GM18873 (cell line): ENCODE data around the gene UBE2Q1.
A peak's percentile ranks its signal among the peaks of the same experiment; 100 is the strongest.

Source experiments
- ATAC-seq: cut with Tn5 transposase; IDR thresholded peaks from one replicate; pipeline ENCODE4 v1.9.1; 2021; ENCODE audit warnings: mild to moderate bottlenecking, moderate library complexity, moderate number of reproducible peaks; ENCODE audit not compliant: unreplicated experiment, low FRiP score

Gene UBE2Q1

DNA sequence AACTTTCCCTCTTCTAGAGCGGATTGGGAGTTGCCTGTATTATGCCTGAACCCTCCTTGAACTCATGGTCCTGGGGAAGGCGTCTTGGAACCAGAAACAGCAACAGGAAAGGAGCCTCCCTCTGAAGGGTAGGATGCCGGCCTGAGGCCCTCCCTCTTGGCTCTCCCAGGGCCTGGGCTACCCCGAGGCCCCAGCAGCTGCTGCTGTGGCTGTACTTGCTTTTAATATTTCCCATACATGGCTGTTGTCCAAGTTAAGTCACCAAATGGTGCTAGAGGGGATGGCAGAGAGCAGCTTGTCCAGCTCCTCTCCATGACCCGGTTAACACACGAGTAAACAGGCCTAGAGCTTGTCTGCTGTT, 19.6 kb upstream of the UBE2Q1 start:
- ATAC-seq, result no peak

DNA sequence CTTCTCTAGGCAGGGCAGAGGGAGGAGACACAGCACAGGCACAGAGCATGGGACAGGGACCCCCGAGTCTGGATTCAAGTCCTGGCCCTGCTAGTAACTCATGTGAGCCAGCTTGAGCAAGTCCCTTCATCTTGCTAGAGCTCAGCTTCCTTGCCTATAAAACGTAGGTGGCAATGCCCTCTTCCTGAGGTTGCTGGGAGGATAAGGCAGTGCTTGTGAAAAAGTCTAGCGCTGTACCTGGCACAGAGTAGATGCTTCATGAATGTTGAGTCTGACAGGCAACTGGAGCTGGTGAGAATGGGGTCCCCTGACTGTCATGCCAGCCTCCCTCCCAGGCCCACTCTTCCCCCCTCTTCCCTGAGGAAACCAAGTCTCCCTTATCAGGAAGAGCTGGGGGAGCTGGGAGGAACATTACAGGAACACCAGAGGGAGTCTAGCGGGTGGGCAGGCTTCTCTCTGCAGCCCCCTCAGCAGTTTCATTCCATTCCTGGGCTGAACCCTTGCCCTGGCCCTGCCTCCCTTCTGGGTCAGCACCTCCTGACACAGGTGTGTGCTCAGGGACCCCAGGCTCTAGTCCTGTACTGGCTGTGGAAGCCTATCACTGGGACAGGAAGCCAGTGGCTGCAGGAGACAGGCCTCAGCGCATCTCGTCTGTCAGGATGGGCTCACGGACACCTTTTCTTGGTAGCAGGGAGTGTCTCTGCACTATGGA, 19.0 kb upstream of the UBE2Q1 start:
- ATAC-seq, result no peak

DNA sequence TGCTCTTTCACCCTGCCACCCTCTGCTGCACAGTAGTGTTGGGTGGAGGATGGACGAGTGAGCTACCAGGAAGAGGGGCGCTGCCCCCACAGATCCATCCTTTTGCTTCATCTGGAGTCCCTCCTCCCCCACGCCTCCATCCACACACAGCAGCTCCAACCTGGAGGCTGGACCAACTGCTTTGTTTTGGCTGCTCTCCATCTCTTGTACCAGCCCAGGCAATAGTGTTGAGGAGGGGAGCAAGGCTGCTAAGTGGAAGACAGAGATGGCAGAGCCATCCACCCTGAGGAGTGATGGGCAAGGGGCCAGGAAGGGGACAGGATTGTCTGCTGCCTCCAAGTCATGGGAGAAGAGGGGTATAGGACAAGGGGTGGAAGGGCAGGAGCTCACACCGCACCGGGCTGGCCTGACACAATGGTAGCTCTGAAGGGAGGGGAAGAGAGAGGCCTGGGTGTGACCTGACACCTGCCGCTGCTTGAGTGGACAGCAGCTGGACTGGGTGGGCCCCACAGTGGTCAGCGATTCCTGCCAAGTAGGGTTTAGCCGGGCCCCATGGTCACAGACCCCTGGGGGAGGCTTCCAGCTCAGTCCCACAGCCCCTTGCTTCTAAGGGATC, 17.6 kb upstream of the UBE2Q1 start:
- ATAC-seq, result no peak

DNA sequence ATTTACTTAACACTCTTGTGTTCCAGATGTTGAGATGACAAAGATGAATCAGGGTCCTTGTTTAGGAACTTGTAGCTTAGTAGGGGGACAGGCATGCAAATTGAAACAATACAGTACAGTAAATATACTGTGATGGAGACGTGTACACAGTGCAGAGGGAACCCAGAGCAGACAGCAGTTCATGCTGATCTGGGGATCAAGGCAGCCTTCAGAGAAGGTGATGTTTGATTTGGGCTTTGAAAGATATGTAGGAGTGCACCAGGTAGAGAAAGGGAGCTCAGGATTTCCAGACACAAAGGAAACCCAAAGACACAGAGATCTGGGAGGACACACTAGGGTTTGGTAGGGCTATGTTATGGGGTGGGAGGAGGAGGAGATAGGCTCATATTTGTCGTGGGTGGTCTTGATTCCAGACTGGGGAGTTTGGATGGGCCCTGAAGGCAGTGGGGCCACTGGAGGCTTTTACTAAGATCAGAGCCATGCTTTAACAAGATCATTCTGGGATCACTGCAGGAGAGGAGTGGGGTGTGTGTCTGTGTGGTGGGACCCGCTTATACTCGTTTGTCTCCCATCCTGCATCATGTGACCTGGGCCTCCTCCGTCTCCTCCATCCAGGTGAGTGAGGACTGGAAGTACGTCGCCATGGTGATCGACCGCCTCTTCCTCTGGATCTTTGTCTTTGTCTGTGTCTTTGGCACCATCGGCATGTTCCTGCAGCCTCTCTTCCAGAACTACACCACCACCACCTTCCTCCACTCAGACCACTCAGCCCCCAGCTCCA, 16.9 kb upstream of the UBE2Q1 start:
- ATAC-seq, result no peak

DNA sequence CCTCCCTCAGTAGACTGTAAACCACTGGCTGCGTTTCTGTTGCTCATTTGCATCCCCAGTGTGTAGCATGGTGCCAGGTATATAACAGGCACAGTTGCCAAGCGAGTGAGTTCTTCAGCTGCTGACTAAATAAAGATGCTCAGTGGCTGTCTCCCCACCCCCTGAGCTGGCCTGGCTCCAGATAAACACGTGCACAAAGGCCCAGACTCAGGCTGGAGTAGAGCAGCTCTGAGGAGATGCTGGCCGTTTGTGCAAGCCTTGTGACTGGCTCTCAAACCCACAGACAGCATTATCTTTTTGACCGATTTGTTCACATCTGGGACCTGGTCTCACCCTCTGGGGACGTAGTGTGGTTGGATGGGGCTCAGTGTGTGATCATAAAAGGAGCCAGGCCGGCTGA, 16.3 kb upstream of the UBE2Q1 start:
- ATAC-seq, result no peak

DNA sequence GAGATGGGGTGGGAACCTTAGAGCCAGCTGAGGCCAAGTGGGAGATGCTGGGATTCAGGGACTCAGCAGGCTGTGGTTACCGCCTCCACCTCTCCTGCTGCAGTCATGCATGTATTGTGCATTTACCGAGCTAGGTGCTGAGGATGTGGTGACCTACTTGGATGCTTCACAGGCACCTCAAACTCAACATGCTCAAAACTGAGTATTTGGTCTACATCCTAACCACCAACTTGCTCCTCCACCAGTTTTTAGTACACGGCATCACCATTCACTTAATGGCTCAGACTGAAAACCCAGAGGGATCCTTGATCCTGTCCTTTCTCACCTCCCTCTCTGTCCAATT, 14.7 kb upstream of the UBE2Q1 start:
- ATAC-seq, result no peak

DNA sequence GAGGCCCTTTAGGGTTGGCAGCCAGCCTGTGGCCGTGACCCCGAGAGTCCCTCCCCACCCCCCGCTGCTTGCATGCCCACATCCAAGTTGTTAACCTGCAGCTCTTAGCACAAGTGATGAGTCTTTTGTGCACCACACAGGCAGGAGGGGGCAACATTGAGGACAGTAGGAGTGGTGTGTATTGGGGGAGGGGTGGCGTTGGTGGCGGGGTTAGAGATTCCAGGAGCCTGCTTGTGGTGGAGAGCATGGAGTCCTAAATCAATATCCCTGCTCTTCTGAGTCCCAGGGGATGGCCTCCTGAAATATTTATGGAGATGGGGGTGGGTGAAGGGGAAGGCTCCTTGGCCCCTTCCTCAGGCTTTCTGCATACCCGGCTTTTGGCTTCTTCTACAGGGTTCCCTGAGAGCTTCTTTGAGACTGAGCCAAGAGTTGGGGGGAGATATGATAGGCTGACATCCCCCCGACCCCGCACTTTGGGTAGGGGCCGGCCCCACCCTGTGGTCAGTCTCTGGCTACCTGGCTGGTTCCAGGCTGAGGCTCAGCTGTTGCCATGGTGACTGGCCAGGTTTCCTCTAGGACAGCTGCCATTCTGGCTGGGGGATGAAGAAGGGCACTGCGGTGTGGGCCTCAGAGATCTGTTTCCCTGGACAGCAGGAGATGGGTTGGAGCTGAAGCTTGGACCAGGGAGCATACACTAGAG, 14.2 kb upstream of the UBE2Q1 start:
- no peak for ATAC-seq

DNA sequence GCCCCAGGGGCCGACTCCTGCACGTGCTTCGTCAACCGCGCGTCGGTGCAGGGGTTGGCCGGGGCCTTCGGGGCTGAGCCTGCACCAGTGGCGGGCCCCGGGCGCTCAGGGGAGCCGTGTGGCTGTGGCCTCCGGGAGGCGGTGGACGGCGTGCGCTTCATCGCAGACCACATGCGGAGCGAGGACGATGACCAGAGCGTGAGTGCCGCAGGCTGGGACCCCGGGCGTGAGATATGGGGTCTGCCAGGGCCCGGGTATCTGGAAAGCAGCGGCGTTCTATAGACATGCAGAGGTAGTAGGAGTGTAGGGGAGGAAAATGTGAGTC, 13.5 kb upstream of the UBE2Q1 start:
- no peak for ATAC-seq

DNA sequence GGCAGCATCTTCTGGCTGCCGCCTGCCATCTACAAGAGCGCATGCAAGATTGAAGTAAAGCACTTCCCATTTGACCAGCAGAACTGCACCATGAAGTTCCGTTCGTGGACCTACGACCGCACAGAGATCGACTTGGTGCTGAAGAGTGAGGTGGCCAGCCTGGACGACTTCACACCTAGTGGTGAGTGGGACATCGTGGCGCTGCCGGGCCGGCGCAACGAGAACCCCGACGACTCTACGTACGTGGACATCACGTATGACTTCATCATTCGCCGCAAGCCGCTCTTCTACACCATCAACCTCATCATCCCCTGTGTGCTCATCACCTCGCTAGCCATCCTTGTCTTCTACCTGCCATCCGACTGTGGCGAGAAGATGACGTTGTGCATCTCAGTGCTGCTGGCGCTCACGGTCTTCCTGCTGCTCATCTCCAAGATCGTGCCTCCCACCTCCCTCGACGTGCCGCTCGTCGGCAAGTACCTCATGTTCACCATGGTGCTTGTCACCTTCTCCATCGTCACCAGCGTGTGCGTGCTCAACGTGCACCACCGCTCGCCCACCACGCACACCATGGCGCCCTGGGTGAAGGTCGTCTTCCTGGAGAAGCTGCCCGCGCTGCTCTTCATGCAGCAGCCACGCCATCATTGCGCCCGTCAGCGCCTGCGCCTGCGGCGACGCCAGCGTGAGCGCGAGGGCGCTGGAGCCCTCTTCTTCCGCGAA, 12.9 kb upstream of the UBE2Q1 start:
- no peak for ATAC-seq

DNA sequence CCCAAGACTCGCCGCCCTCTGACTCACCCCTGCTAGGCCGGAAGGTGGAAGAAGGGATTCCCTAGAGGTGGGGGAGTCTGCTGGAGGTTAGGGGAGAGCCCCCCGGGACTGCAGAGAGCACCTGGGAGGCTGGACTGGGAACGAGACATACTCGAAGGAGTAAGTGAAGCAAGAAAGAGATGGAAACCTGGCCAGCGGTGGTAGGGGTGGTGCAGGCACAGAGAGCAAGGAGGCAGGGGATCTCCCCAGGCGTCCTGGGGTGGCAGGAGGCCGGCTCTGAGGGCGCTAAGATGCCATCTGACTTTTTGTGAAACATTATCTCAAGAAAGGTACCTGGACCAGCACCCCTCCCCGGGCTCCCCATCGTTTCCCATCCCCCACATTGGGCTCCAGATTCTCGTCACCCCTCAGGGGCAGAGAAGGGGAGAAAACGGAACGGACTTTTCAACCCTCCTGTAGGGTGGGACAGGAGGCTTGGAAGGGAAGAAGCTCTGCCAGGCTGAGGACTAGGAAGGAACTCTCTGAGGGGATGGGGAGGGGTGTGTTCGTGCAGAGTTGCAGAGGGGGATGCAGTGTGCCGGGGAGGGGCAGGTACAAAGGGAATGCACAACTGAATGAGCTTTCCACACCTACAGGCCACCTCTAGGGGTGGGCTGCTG, 9.8 kb upstream of the UBE2Q1 start:
- ATAC-seq, result no peak

DNA sequence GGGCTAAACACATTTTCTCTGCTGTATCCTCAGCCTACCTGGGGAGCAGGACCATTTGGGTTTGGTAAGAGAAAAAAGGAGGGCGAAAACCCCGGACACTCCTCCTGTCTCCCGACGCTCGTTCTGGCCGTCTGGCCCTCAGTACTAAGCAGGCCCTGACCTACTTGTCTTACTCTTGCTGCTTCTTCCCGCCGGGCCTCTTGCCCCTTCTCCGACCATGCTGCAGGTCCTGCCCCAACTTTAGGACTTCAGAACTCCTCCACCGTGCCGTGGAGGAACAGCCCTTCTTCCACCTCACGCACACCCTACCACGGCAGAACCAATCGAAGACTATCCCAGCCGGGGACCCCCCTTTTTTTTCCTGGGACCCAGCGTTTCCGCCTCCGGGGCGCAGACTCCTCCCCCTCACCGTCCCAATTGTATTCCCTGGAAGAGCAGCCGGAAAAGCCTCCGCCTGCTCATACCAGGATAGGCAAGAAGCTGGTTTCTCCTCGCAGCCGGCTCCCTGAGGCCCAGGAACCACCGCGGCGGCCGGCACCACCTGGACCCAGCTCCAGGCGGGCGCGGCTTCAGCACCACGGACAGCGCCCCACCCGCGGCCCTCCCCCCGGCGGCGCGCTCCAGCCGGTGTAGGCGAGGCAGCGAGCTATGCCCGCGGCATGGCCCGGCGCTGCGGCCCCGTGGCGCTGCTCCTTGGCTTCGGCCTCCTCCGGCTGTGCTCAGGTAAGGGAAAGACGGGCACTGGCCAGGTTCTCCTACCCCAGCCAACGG, 9.1 kb upstream of the UBE2Q1 start, which contains the start of gene CHRNB2:
Gene CHRNB2, plus strand, starts transcription at position 393 of the 771 bp plus-strand sequence. Its CDS starts 267 bp downstream, at position 660.
- ATAC-seq, result no peak

DNA sequence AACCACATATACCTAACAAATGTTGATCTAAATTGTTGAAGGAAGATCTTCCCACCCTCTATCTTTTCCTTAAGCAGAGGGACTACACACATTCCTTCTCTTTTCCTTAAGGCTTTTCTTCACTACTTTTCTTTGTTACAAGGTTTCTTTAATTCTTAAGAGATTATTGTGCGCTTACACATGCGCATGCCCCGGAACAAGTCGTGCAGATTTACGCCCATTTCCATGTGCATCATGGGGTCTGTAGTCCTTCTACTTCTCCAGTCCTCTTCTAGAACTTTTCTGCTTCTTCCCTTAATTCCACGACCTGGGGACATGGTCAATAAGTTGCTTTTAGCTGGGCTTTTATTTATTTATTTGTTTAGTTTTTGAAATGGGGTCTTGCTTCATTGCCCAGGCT, 7.4 kb upstream of the UBE2Q1 start:
- no peak for ATAC-seq

DNA sequence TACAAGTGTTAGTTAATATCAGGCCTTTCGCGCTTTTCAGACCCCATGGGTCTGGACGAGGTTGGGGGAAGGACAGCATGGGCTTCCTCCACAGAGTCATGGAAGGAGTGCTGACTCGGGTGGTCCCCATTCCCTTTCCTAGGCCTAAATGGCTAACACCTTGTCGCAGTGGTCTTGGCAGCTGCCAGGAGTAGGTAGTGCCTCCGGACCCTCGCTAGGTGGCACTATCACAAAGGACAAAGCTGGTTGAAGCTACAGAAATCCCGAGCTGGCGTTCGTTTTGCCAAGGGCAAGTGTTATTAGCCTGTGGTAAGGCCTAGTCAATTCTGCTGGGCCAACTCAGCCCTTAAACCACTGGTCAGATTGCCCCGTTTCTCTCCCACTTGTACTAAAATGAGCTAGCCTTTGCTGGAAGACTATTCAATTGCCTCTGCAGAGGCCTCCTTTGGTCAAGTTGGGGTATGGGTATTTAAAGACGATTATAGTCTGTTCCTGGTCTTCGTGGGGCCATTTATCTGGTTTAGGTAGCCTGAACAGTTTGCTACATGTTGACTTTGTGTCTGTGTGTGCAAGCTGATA, 1.1 kb upstream of the UBE2Q1 start:
- peak; percentile 52 for ATAC-seq

DNA sequence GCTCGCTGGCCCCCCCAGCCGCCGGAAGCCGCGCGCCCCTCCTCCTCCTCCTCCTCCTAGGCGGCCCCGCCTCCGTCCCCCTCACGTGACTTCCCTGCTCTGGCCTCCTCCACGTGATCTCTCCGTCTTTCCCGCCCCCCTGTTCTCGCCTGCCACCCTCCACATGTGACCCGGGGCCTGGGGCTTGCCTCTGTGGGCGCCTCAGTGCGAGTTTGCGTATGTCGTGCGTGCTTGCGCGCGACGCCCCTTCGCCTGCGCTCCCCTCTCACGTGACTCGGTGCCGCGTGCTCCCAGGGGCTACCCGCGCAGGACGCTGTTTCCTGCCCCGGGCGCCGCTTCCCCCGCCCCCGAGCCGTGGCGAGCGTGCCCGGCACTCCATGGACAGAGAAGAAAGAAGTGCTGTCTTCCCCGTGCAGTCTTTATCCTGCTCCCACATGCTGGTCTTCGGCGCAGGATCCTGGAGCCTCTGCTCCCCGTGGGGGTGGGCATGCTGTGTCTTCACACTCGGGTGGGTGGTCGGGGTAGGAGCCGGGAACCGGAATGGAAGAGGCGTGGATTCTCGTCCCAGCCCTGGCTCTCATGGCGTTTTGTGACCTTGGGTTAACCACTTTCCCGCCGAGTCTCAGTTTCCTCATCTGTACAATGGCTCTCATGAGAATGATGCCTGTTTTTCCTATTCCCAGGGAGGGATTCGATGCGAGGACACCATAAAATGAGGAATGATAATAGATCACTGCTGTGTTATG, 431 bp upstream of the UBE2Q1 start:
- peak; percentile 76 for ATAC-seq

DNA sequence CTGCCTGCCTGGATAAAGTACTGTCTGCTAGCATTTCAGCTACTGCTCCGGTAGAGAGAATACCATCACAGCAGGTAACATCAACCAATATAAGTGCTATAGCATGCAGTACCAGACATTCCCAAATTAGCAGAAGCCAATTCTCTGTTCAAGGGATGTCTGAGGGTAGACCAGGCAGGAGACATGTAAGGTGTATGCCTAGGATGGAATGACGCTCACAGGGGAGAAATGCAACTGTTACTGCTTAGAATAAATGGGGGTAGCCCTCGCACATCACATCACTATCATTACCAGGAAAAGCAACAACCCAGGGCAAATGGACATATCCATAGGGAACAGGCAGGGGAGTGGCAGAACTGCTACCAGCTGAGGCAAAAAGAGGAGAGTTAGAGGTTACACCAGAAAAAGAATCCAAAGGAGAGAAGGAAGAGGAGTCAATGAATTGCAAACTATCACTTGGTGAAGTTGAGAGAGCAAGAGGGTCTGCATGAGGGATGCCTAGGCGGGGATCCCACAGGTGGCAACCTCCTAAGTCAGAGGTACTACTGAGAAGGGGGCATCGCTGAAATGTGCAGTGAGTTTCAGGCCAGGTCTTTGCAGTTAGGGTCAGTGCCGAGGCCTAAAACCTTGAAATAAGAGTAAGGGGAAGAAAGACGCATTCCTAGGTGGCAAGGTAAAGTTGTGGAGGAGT, 1.1 kb downstream of the UBE2Q1 start:
- ATAC-seq, result no peak

DNA sequence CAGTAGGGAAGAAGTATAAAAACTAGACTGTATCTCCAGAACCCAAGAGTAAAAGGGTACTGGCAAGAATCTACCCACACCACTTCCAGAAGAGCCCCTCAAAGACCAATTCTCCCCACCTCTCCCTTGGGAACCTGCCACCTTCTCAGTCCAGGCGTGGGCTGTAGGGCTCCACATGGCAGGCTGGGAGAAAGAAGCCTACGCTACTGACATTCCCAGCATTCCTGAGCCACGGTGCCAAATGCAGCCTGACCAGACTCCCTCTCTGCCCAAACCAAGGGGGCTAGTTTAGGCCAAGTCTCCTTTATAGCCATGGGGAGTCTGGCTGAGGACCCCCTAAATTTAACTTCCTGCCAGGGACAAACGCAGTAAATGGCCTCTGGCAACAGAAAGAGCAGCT, 2.0 kb downstream of the UBE2Q1 start:
- no peak for ATAC-seq

DNA sequence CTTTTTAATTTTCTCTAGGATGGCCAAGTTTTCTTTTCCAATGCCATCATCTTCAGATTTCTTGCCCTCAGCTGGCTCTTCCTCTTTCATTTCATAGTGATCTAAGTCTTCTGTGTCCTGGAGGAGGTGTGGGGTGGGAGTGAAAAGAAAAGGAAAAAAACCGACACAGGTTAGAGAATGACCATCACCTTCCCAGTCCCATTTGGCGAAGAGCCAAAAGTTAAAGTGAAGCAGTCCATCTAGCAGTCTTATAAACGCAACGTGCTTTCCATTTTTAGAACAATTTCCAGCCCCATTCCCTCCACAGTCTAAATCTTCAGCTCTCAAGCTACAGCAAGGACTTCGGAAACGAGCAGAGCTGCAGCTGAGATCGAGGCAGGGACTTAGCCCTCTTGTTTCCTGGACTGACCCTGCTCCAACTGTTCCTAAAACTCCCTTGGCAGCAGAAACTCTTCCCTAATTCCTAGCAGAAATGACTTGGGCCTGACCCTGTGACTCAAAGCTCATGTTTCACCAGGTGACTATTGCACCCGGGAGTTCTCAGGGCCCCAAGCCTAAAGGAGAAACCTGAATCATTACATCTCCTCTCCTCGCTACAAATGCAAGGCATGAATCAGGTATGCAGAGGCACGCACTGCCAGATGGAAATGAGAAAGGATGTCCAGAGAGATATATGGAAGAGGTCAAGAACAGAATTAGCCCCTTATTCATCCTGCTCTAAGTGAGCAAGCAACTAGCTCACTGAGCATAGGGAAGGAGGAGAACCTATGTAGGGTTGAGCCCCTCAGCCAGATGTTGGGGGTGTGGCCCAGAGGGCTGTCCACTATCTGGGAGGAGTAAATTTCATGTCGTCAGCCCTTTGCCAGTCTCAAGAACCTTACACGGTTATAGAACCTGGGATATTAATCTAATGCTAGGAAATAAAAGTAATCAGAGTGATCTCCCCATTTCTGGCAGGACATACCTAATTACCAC, 5.1 kb downstream of the UBE2Q1 start:
- ATAC-seq, result no peak
